Panc1 (cell line): Measurements from ENCODE around the gene FAN1.

Experiments
- CTCF ChIP-seq: fragments of 450-650 bp; IDR thresholded peaks from 2 replicates; pipeline ENCODE4 v1.5.1; 2017; ENCODE audit warnings: mild to moderate bottlenecking
- POLR2AphosphoS5 ChIP-seq: IDR thresholded peaks from 2 replicates; pipeline ENCODE4 v1.6.1; 2012; ENCODE audit warnings: mild to moderate bottlenecking, low read depth, low read length, moderate library complexity
- SIN3A ChIP-seq: IDR thresholded peaks from 2 replicates; pipeline ENCODE4 v1.6.1; 2012; ENCODE audit warnings: low read depth, mild to moderate bottlenecking, low read length, moderate library complexity, borderline replicate concordance; ENCODE audit not compliant: insufficient read depth

GRCh38 chr15:30984118-30984517 is 80.4 kb downstream of the FAN1 start:
- TF ChIP-seq CTCF (no peak), SIN3A (no peak), POLR2AphosphoS5 (no peak)
